Measurements from ENCODE around the gene SHROOM3. TPM values are rescaled to one million over a fixed set of nuclear protein-coding genes. Genes with fewer than 3 reads are reported as not detected.
"Not testable (repeated sequence)": the region's sequence is repeated elsewhere in the genome, so short reads cannot be mapped to it uniquely, and the experiment has no call there.

Gene SHROOM3
- total RNA-seq, 4 donors from 2014 or later = 52.0 to 444 (median 364) TPM

GRCh38 chr4:76406081-76406480 lies 28.9 kb upstream of the SHROOM3 start:
- TF ChIP-seq, protein P1, sequence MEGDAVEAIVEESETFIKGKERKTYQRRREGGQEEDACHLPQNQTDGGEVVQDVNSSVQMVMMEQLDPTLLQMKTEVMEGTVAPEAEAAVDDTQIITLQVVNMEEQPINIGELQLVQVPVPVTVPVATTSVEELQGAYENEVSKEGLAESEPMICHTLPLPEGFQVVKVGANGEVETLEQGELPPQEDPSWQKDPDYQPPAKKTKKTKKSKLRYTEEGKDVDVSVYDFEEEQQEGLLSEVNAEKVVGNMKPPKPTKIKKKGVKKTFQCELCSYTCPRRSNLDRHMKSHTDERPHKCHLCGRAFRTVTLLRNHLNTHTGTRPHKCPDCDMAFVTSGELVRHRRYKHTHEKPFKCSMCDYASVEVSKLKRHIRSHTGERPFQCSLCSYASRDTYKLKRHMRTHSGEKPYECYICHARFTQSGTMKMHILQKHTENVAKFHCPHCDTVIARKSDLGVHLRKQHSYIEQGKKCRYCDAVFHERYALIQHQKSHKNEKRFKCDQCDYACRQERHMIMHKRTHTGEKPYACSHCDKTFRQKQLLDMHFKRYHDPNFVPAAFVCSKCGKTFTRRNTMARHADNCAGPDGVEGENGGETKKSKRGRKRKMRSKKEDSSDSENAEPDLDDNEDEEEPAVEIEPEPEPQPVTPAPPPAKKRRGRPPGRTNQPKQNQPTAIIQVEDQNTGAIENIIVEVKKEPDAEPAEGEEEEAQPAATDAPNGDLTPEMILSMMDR (IDR thresholded peaks at IDR 0.05) = no peak
- Histone ChIP-seq H3K36me3 (no peaks in the 10 kb centered on the region), H3K27ac (no peak overlapping the region), H3K4me3 (no peak overlapping the region), H3K27me3 (no peaks in the 10 kb centered on the region), H3K4me1 (no peaks in the 10 kb centered on the region), H3K9me3 (no peaks in the 10 kb centered on the region)
- DNase-seq = no peak

- no peak overlapping the region for H3K4me3 ChIP-seq
Observed at GRCh38 chr4:76407440-76408119, 27.4 kb upstream of the SHROOM3 start.

DNA sequence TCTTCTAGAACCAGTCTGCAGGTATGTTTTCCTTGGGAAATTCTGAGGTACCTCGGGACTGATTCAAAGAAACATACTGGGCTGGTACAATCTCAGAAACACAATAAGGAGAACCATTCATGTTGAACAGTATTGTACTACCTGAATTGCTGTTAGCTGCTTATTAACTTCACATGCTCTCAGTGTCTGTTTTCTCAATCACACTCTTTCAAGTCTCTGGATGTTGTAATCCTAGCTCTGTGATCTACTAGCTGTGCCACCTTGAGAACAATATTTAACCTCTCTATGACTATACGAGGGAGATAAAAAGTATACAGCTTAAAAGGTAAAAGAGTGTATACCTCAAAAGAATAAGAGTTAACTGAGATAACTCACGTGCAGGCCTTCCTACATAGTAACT lies 24.4 kb upstream of the SHROOM3 start:
- Histone ChIP-seq H3K9me3 (no peaks in the 10 kb centered on the region), H3K27me3 (no peaks in the 10 kb centered on the region), H3K4me1 (no peaks in the 10 kb centered on the region), H3K4me3 (no peak overlapping the region), H3K27ac (no peak overlapping the region), H3K36me3 (no peaks in the 10 kb centered on the region)
- TF ChIP-seq, protein P1 (IDR thresholded peaks at IDR 0.05) = no peak
- TF ChIP-seq POLR2A (IDR thresholded peaks at IDR 0.05) = no peak
- no peak for DNase-seq

More at GRCh38 chr4:76407440-76408119, 27.4 kb upstream of the SHROOM3 start:
- no peaks in the 10 kb centered on the region for H3K9me3 ChIP-seq
- no peak overlapping the region for H3K27ac ChIP-seq
- no peak for DNase-seq
- no peak for TF ChIP-seq POLR2A (IDR thresholded peaks at IDR 0.05)
- TF ChIP-seq, protein P1 (IDR thresholded peaks at IDR 0.05) = no peak
- no peaks in the 10 kb centered on the region for H3K27me3 ChIP-seq
- no peaks in the 10 kb centered on the region for H3K36me3 ChIP-seq
- H3K4me1 ChIP-seq = no peaks in the 10 kb centered on the region

DNA sequence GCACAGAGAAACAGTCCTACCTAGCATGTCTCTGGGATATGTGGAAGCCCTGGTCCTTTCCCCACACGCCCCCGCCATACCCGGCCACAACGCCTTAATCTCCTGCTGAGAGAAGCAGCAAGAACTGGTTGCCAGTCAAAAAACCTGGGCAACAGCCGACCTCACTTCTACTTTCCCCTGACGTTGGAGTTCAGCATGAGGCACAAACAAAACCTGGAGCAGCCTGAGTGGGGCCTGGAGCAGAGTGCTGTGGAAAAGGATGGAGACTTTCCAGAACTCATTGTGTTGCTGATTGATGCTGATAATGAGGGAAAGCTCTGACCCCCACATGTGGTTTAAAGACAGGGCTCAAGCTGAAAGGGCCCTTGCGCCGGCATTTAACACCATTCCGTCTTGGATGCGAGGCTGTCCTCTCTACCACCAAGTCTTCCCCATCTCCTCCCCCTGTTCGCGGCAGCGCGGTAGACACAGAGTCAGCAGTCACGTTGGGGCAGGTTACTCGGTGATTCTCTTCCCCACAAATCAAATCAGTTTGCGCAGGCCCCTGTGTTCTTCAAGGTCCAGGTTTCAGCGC lies 14.8 kb upstream of the SHROOM3 start:
- Histone ChIP-seq H3K4me1 (peaks cover 0 to 9% (median 1%) of the 10 kb centered on the region in 4 donors), H3K4me3 (peak overlapping the region in 3 of 4 donors; percentile 30 to 64 (median 51)), H3K27me3 (peaks cover 0 to 5% of the 10 kb centered on the region in 2 donors), H3K27ac (no peak overlapping the region), H3K36me3 (no peaks in the 10 kb centered on the region), H3K9me3 (no peaks in the 10 kb centered on the region)
- DNase-seq = no peak
- TF ChIP-seq, protein P1 (IDR thresholded peaks at IDR 0.05) = no peak
- TF ChIP-seq POLR2A (IDR thresholded peaks at IDR 0.05) = no peak

GRCh38 chr4:76420762-76421581 lies 14.1 kb upstream of the SHROOM3 start, which contains the start of gene CCDC158:
Gene CCDC158, minus strand, starts transcription at chr4:76421141. Its CDS starts 17,934 bp downstream, at chr4:76403207.
- Histone ChIP-seq H3K27ac (no peak within 1 kb of the TSS), H3K36me3 (no peaks in the 10 kb centered on the region), H3K9me3 (no peaks in the 10 kb centered on the region), H3K4me3 (peak within 1 kb of the TSS; percentile 22 to 64 (median 40)), H3K4me1 (peaks cover 0 to 9% (median 1%) of the 10 kb centered on the region in 4 donors), H3K27me3 (peaks cover 0 to 5% of the 10 kb centered on the region in 2 donors)
- peak in 1 of 3 donors; percentile 49 for DNase-seq
- no peak for TF ChIP-seq POLR2A (IDR thresholded peaks at IDR 0.05)
- TF ChIP-seq, protein P1 (IDR thresholded peaks at IDR 0.05) = no peak

DNA sequence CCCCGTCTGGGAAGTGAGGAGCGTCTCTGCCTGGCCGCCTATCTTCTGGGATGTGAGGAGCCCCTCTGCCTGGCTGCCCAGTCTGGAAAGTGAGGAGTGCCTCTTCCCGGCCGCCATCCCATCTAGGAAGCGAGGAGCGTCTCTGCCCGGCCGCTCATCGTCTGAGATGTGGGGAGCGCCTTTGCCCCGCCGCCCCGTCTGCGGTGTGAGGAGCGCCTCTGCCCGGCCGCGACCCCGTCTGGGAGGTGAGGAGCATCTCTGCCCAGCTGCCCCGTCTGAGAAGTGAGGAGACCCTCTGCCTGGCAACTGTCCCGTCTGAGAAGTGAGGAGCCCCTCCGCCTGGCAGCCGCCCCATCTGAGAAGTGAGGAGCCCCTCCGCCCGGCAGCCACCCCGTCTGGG lies 11.9 kb upstream of the SHROOM3 start:
- not testable (repeated sequence) for H3K4me3 ChIP-seq, H3K27ac ChIP-seq, H3K36me3 ChIP-seq, H3K27me3 ChIP-seq, H3K4me1 ChIP-seq, DNase-seq, H3K9me3 ChIP-seq

Data from Peyer's patch (tissue), 4 donors.